DND-41 (cell line): ENCODE measurements around the gene PREX1.

Experiments used
- ATAC-seq: fragments of 200-7000 bp; cut with Tn5 transposase; 3 replicates; pipeline ENCODE4 v1.9.1; 2021; ENCODE audit warnings: low read depth; ENCODE audit not compliant: insufficient read depth
- DNase-seq: peaks from one replicate; pipeline ENCODE4 v3.0.0-alpha.2; 2020
- H2AFZ ChIP-seq: 2 replicates; pipeline ENCODE4 v1.6.0; 2012; ENCODE audit warnings: low read depth, low read length
- H3K27ac ChIP-seq: 2 replicates; pipeline ENCODE4 v1.5.1; 2012; ENCODE audit warnings: low read length, inconsistent platforms
- H3K27me3 ChIP-seq: fragments of 200-600 bp; sonication (generic); 2 replicates; pipeline ENCODE4 v1.6.0; 2012; ENCODE audit warnings: low read length, mild to moderate bottlenecking, inconsistent platforms; ENCODE audit not compliant: insufficient read depth, poor library complexity
- H3K36me3 ChIP-seq: 2 replicates; pipeline ENCODE4 v1.5.1; 2012; ENCODE audit warnings: low read length, inconsistent platforms; ENCODE audit not compliant: insufficient read depth
- H3K4me1 ChIP-seq: 2 replicates; pipeline ENCODE4 v1.5.1; 2012; ENCODE audit warnings: mild to moderate bottlenecking, low read length; ENCODE audit not compliant: insufficient read depth
- H3K4me2 ChIP-seq: 2 replicates; pipeline ENCODE4 v1.6.0; 2012; ENCODE audit warnings: mild to moderate bottlenecking, moderate library complexity, low read length, inconsistent platforms; ENCODE audit not compliant: insufficient read depth
- H3K4me3 ChIP-seq, 2 experiments: fragments of 200-600 bp in 1 of 2; shearing (Covaris generic) in 1 of 2; 2 replicates each; pipeline ENCODE4 v1.5.1; 2012 to 2016; ENCODE audit warnings: inconsistent platforms in 2 of 2, low read length in 2 of 2, mild to moderate bottlenecking in 2 of 2, low read depth in 1 of 2, moderate library complexity in 1 of 2
- H3K79me2 ChIP-seq: 2 replicates; pipeline ENCODE4 v1.6.0; 2012; ENCODE audit warnings: low read length, inconsistent platforms; ENCODE audit not compliant: insufficient read depth
- H3K9ac ChIP-seq: 2 replicates; pipeline ENCODE4 v1.6.0; 2012; ENCODE audit warnings: low read depth, mild to moderate bottlenecking, inconsistent platforms, low read length, moderate library complexity
- H3K9me3 ChIP-seq: 2 replicates; pipeline ENCODE4 v1.5.1; 2012; ENCODE audit warnings: low read length, moderate library complexity, mild to moderate bottlenecking, inconsistent platforms; ENCODE audit not compliant: insufficient read depth, severe bottlenecking
- H4K20me1 ChIP-seq: 2 replicates; pipeline ENCODE4 v1.6.0; 2012; ENCODE audit warnings: low read length; ENCODE audit not compliant: insufficient read depth
- CTCF ChIP-seq: IDR thresholded peaks from 2 replicates; pipeline ENCODE4 v1.5.1; 2012; ENCODE audit warnings: borderline replicate concordance, low read length, moderate library complexity, mild to moderate bottlenecking; ENCODE audit not compliant: poor library complexity, severe bottlenecking; ENCODE audit errors: extremely low read depth
- EZH2 ChIP-seq: IDR thresholded peaks from 3 replicates; pipeline ENCODE4 v1.6.1; 2012; ENCODE audit warnings: borderline replicate concordance, low read depth, mild to moderate bottlenecking, moderate library complexity, low read length, inconsistent platforms; ENCODE audit not compliant: severe bottlenecking

The PREX1 gene

GRCh38 chr20:48644286-48644828 is 183.4 kb downstream of the PREX1 start:
- H3K9me3 ChIP-seq: no peaks in the 10 kb centered on the region
- DNase-seq: no peak
- TF ChIP-seq CTCF: no peak
- no peak for TF ChIP-seq EZH2
- no peaks in the 10 kb centered on the region for H3K4me1 ChIP-seq
- 0 out of 2 replicates have a peak, but pooled peaks cover 3% of the 10 kb centered on the region for H4K20me1 ChIP-seq
- H3K27me3 ChIP-seq: no peaks in the 10 kb centered on the region
- ATAC-seq: no peak
- no peaks in the 10 kb centered on the region for H3K79me2 ChIP-seq
- H2AFZ ChIP-seq: no peak overlapping the region
- H3K9ac ChIP-seq: no peak overlapping the region
- H3K36me3 ChIP-seq: no peaks in the 10 kb centered on the region
- no peak overlapping the region for H3K4me2 ChIP-seq
- H3K4me3 ChIP-seq: no peak overlapping the region
- H3K27ac ChIP-seq: no peak overlapping the region

- TF ChIP-seq CTCF (no peak), EZH2 (no peak)
- H3K36me3 ChIP-seq: no peaks in the 10 kb centered on the region
- H3K9me3 ChIP-seq: no peaks in the 10 kb centered on the region
- H3K4me3 ChIP-seq: no peak overlapping the region
- no peaks in the 10 kb centered on the region for H3K27me3 ChIP-seq
- H3K79me2 ChIP-seq: no peaks in the 10 kb centered on the region
- no peak overlapping the region for H3K27ac ChIP-seq
- DNase-seq (no peak), ATAC-seq (no peak)
- H2AFZ ChIP-seq: no peak overlapping the region
- H4K20me1 ChIP-seq: 0 out of 2 replicates have a peak, but pooled peaks cover 3% of the 10 kb centered on the region
- H3K9ac ChIP-seq: no peak overlapping the region
- no peak overlapping the region for H3K4me2 ChIP-seq
- no peaks in the 10 kb centered on the region for H3K4me1 ChIP-seq
These were observed 185.5 kb downstream of the PREX1 start for GRCh38 chr20:48642105-48642880.

GRCh38 chr20:48640871-48641270 is 186.9 kb downstream of the PREX1 start:
- TF ChIP-seq EZH2 (no peak), CTCF (no peak)
- H3K36me3 ChIP-seq: no peaks in the 10 kb centered on the region
- H3K27ac ChIP-seq: no peak overlapping the region
- DNase-seq: no peak
- H3K4me1 ChIP-seq: no peaks in the 10 kb centered on the region
- peaks cover 4% of the 10 kb centered on the region; the same call in 1 of the 2 replicates for H4K20me1 ChIP-seq
- H3K4me3 ChIP-seq: no peak overlapping the region
- no peak overlapping the region for H3K9ac ChIP-seq
- no peak overlapping the region for H2AFZ ChIP-seq
- no peak overlapping the region for H3K4me2 ChIP-seq
- H3K27me3 ChIP-seq: no peaks in the 10 kb centered on the region
- H3K9me3 ChIP-seq: no peaks in the 10 kb centered on the region
- no peaks in the 10 kb centered on the region for H3K79me2 ChIP-seq
- no peak for ATAC-seq
